ENCODE measurements around the gene BMPR1A. TPM values are rescaled to one million over a fixed set of nuclear protein-coding genes. Genes with fewer than 3 reads are reported as not detected.

The BMPR1A gene
- total RNA-seq, 1 donor from 2014 or later = 20.8 TPM

- Mint-ChIP-seq H3K27me3 (ENCODE audit: unreplicated experiment) (peaks cover 17% of the 10 kb centered on the region), H3K4me1 (ENCODE audit: unreplicated experiment) (peaks cover 53% of the 10 kb centered on the region), H3K4me3 (ENCODE audit: unreplicated experiment) (peak overlapping the region; percentile 98), H3K36me3 (ENCODE audit: low read depth, unreplicated experiment) (peaks cover 24% of the 10 kb centered on the region), H3K27ac (ENCODE audit: unreplicated experiment) (peak overlapping the region; percentile 97), H3K9me3 (ENCODE audit: unreplicated experiment) (no peaks in the 10 kb centered on the region)
- TF ChIP-seq, protein P1, sequence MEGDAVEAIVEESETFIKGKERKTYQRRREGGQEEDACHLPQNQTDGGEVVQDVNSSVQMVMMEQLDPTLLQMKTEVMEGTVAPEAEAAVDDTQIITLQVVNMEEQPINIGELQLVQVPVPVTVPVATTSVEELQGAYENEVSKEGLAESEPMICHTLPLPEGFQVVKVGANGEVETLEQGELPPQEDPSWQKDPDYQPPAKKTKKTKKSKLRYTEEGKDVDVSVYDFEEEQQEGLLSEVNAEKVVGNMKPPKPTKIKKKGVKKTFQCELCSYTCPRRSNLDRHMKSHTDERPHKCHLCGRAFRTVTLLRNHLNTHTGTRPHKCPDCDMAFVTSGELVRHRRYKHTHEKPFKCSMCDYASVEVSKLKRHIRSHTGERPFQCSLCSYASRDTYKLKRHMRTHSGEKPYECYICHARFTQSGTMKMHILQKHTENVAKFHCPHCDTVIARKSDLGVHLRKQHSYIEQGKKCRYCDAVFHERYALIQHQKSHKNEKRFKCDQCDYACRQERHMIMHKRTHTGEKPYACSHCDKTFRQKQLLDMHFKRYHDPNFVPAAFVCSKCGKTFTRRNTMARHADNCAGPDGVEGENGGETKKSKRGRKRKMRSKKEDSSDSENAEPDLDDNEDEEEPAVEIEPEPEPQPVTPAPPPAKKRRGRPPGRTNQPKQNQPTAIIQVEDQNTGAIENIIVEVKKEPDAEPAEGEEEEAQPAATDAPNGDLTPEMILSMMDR (IDR thresholded peaks at IDR 0.05; ENCODE audit: unreplicated experiment) = no peak
- no peak for DNase-seq (ENCODE audit: low spot score)
These were observed 200.5 kb downstream of the BMPR1A start for GRCh38 chr10:86956848-86957448.

DNA sequence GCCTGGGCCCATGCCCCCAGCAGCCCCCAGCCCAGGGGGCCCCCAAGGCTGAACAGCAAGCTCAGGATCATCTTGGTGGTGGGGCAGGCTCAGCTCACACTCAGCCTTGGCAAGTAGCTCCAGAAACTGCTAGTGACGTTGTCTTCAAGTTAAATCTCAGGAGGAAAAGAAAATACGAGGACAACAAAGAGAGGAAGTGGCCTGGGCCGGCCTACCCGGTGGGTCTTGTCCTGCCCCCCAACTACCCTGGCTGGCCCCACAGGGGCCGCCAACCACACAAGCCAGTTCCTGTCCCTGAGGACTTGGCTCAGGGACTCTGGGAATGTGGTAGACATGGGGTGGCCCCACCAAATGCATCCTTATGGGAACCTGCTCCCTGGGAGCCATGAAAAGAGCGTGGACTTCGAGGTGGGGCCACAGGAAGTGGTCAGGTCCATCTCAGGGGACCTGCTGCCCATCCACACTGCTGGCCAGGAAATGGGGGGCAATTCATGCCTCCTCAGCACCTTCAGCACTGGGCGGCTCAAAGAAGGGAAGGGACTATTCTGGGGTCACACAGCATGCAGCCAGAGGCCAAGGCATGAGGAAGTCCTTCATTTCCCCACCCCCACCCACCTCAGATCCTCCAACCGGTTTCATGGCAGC lies 201.2 kb downstream of the BMPR1A start, which contains the start of gene MMRN2:
MMRN2 (minus strand) TSS at position 145 of the 645 bp plus-strand sequence; CDS start at position 71, 74 bp downstream.
- Mint-ChIP-seq H3K36me3 (ENCODE audit: low read depth, unreplicated experiment) (peaks cover 18% of the 10 kb centered on the region), H3K9me3 (ENCODE audit: unreplicated experiment) (no peaks in the 10 kb centered on the region), H3K4me1 (ENCODE audit: unreplicated experiment) (peaks cover 46% of the 10 kb centered on the region), H3K27me3 (ENCODE audit: unreplicated experiment) (peaks cover 17% of the 10 kb centered on the region), H3K4me3 (ENCODE audit: unreplicated experiment) (peak within 1 kb of the TSS; percentile 98), H3K27ac (ENCODE audit: unreplicated experiment) (peak within 1 kb of the TSS; percentile 97)
- TF ChIP-seq, protein P1 (IDR thresholded peaks at IDR 0.05; ENCODE audit: unreplicated experiment) = no peak
- peak; percentile 65 for DNase-seq (ENCODE audit: low spot score)

- Mint-ChIP-seq H3K4me1 (ENCODE audit: unreplicated experiment) (peaks cover 41% of the 10 kb centered on the region), H3K36me3 (ENCODE audit: low read depth, unreplicated experiment) (peaks cover 11% of the 10 kb centered on the region), H3K9me3 (ENCODE audit: unreplicated experiment) (no peaks in the 10 kb centered on the region), H3K27ac (ENCODE audit: unreplicated experiment) (peak within 1 kb of the TSS; percentile 97), H3K27me3 (ENCODE audit: unreplicated experiment) (peaks cover 17% of the 10 kb centered on the region), H3K4me3 (ENCODE audit: unreplicated experiment) (peak within 1 kb of the TSS; percentile 98)
- TF ChIP-seq, protein P1 (IDR thresholded peaks at IDR 0.05; ENCODE audit: unreplicated experiment) = no peak
- DNase-seq (ENCODE audit: low spot score) = no peak
These were observed 201.9 kb downstream of the BMPR1A start, which contains the start of gene SNCG for GRCh38 chr10:86958116-86958900. TSS of gene SNCG (plus strand) at chr10:86958599. CDS start at chr10:86958698, 99 bp downstream.

GRCh38 chr10:86958901-86959736 lies 202.7 kb downstream of the BMPR1A start:
- H3K9me3 Mint-ChIP-seq (ENCODE audit: unreplicated experiment) = no peaks in the 10 kb centered on the region
- DNase-seq (ENCODE audit: low spot score) = no peak
- peaks cover 17% of the 10 kb centered on the region for H3K27me3 Mint-ChIP-seq (ENCODE audit: unreplicated experiment)
- H3K27ac Mint-ChIP-seq (ENCODE audit: unreplicated experiment) = peak overlapping the region; percentile 88
- TF ChIP-seq, protein P1 (IDR thresholded peaks at IDR 0.05; ENCODE audit: unreplicated experiment) = no peak
- H3K4me1 Mint-ChIP-seq (ENCODE audit: unreplicated experiment) = peaks cover 33% of the 10 kb centered on the region
- H3K4me3 Mint-ChIP-seq (ENCODE audit: unreplicated experiment) = peak overlapping the region; percentile 67
- H3K36me3 Mint-ChIP-seq (ENCODE audit: low read depth, unreplicated experiment) = peaks cover 5% of the 10 kb centered on the region

Measured in endothelial cell (in vitro differentiated cells).